ENCODE measurements around the gene PPA2.
"Not testable (repeated sequence)": the region's sequence is repeated elsewhere in the genome, so short reads cannot be mapped to it uniquely, and the experiment has no call there.

PPA2 gene

GRCh38 chr4:105458541-105458940 is 15.3 kb downstream of the PPA2 start:
- not testable (repeated sequence) for DNase-seq (ENCODE audit: low read depth)

GRCh38 chr4:105458001-105458400 is 15.9 kb downstream of the PPA2 start:
- no peak for DNase-seq (ENCODE audit: low read depth)

GRCh38 chr4:105455998-105456397 is 17.9 kb downstream of the PPA2 start:
- DNase-seq (ENCODE audit: low read depth) = no peak

GRCh38 chr4:105455182-105455581 is 18.7 kb downstream of the PPA2 start:
- DNase-seq (ENCODE audit: low read depth) = no peak

GRCh38 chr4:105453550-105454205 is 20.2 kb downstream of the PPA2 start:
- no peak for DNase-seq (ENCODE audit: low read depth)

- DNase-seq (ENCODE audit: low read depth) = no peak
Observed at GRCh38 chr4:105451346-105451745, 22.5 kb downstream of the PPA2 start.

GRCh38 chr4:105440890-105441289 is 33.0 kb downstream of the PPA2 start:
- DNase-seq (ENCODE audit: low read depth) = no peak

- DNase-seq (ENCODE audit: low read depth) = no peak
Observed at GRCh38 chr4:105437637-105438036, 36.2 kb downstream of the PPA2 start.

GRCh38 chr4:105436414-105436813 is 37.4 kb downstream of the PPA2 start:
- no peak for DNase-seq (ENCODE audit: low read depth)

- DNase-seq (ENCODE audit: low read depth) = no peak
Observed at GRCh38 chr4:105434940-105435339, 38.9 kb downstream of the PPA2 start.

- no peak for DNase-seq (ENCODE audit: low read depth)
Observed at GRCh38 chr4:105433421-105433820, 40.4 kb downstream of the PPA2 start.

- DNase-seq (ENCODE audit: low read depth) = no peak
Observed at GRCh38 chr4:105432438-105432837, 41.4 kb downstream of the PPA2 start.

- no peak for DNase-seq (ENCODE audit: low read depth)
Observed at GRCh38 chr4:105430811-105431210, 43.1 kb downstream of the PPA2 start.

GRCh38 chr4:105426187-105426897 is 47.5 kb downstream of the PPA2 start:
- DNase-seq (ENCODE audit: low read depth) = no peak

GRCh38 chr4:105422207-105422920 is 51.5 kb downstream of the PPA2 start:
- DNase-seq (ENCODE audit: low read depth) = no peak

GRCh38 chr4:105417624-105418023 is 56.2 kb downstream of the PPA2 start:
- DNase-seq (ENCODE audit: low read depth) = no peak

GRCh38 chr4:105415281-105415744 is 58.5 kb downstream of the PPA2 start:
- DNase-seq (ENCODE audit: low read depth) = no peak

GRCh38 chr4:105414316-105414715 is 59.5 kb downstream of the PPA2 start:
- no peak for DNase-seq (ENCODE audit: low read depth)

GRCh38 chr4:105409135-105409534 is 64.7 kb downstream of the PPA2 start:
- DNase-seq (ENCODE audit: low read depth) = not testable (repeated sequence)

- DNase-seq (ENCODE audit: low read depth) = no peak
Observed at GRCh38 chr4:105400901-105401677, 72.8 kb downstream of the PPA2 start.

GRCh38 chr4:105399532-105400161 is 74.2 kb downstream of the PPA2 start:
- no peak for DNase-seq (ENCODE audit: low read depth)

GRCh38 chr4:105392858-105393257 is 81.0 kb downstream of the PPA2 start:
- no peak for DNase-seq (ENCODE audit: low read depth)
